Frontal cortex (tissue), 4 donors: ENCODE data around the gene FLNA. TPM values are rescaled to one million over a fixed set of nuclear protein-coding genes. Genes with fewer than 3 reads are reported as not detected.
A peak's percentile ranks its signal among the peaks of the same experiment; 100 is the strongest.

Experiments
- DNase-seq, 2 donors: peaks; one replicate each; pipeline ENCODE4 v3.0.0; 2012; ENCODE audit warnings: low spot score in 2 of 2
- FAIRE-seq: peaks from 2 replicates; lab custom pipeline; 2012; peaks lifted over from hg19 to GRCh38; lab: Jason Lieb, UNC
- total RNA-seq: library from RNA; depleted of rRNA; stranded (reverse); fragments of >200 nt; gene quantifications from one replicate; pipeline ENCODE4 v1.2.3, GENCODE V29; 2014
- donor health status: control.
- donor health status: control.
- donor health status: control.

Gene FLNA
- total RNA-seq, 1 donor from 2014 or later, result 66.9 TPM

GRCh38 chrX:154378799-154379568 lies 4.5 kb upstream of the FLNA start, which contains the start of gene EMD:
Gene EMD, plus strand, starts transcription at chrX:154379295. Its CDS starts 190 bp downstream, at chrX:154379485.
- DNase-seq (peak; percentile 86 to 93), FAIRE-seq (peak; percentile 34)

- FAIRE-seq, result no peak
- DNase-seq, result no peak
Observed at GRCh38 chrX:154378059-154378798, 3.8 kb upstream of the FLNA start.

GRCh38 chrX:154376774-154377173 lies 2.3 kb upstream of the FLNA start:
- DNase-seq (no peak), FAIRE-seq (no peak)

GRCh38 chrX:154375156-154375504 lies 696 bp upstream of the FLNA start:
- DNase-seq (no peak), FAIRE-seq (no peak)

- no peak for FAIRE-seq
- peak; percentile 58 to 76 for DNase-seq
Observed at GRCh38 chrX:154373340-154374306, 811 bp downstream of the FLNA start.

- FAIRE-seq, result no peak
- peak in 1 of 2 donors; percentile 41 for DNase-seq
Observed at GRCh38 chrX:154372612-154373022, 1.8 kb downstream of the FLNA start.

GRCh38 chrX:154371789-154372300 lies 2.6 kb downstream of the FLNA start:
- FAIRE-seq (no peak), DNase-seq (no peak)

- no peak for FAIRE-seq
Observed at GRCh38 chrX:154371017-154371788, 3.2 kb downstream of the FLNA start.

GRCh38 chrX:154370300-154371016 lies 4.0 kb downstream of the FLNA start:
- FAIRE-seq (no peak), DNase-seq (peak in 1 of 2 donors; percentile 57)

More at GRCh38 chrX:154371017-154371788, 3.2 kb downstream of the FLNA start:
- DNase-seq, result peak; percentile 80 to 92

- DNase-seq (peak; percentile 63 to 73), FAIRE-seq (no peak)
Observed at GRCh38 chrX:154369449-154370299, 4.8 kb downstream of the FLNA start.

- FAIRE-seq (no peak), DNase-seq (no peak)
Observed at GRCh38 chrX:154368630-154369448, 5.6 kb downstream of the FLNA start.

GRCh38 chrX:154367474-154368308 lies 6.7 kb downstream of the FLNA start:
- no peak for FAIRE-seq
- no peak for DNase-seq

GRCh38 chrX:154366666-154367055 lies 7.8 kb downstream of the FLNA start:
- FAIRE-seq (no peak), DNase-seq (peak in 1 of 2 donors; percentile 40)

GRCh38 chrX:154365997-154366665 lies 8.3 kb downstream of the FLNA start:
- FAIRE-seq, result no peak
- DNase-seq, result no peak

GRCh38 chrX:154365052-154365600 lies 9.3 kb downstream of the FLNA start:
- FAIRE-seq (no peak), DNase-seq (no peak)
